NCI-H748 treated with DMSO at 0.1 percent for 48 hours (cell line): Measurements from ENCODE around the gene FOSL2.

Source experiments
- DNase-seq: peaks from one replicate; lab custom pipeline; 2025; lab: John Stamatoyannopoulos, UW

Gene FOSL2

DNA sequence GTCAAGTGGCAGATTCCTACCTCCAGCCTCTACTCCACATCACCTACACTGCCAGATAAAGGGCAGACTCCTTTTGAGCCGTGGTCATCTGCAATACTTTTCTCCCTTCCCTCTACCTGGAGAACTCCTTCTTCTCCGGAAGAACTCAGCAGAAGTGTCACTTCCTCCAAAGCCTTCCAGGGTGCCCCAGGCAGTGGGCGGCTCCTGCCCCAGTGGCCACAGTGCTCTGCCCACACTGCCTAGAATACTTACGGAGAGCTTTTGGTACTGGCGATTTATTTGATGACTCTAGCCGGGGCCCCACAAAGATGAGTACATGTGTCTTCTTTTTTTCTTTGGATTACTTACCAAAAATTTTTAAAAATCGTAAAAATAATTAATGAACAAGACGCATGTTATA is 39.7 kb downstream of the FOSL2 start:
- DNase-seq, result no peak

GRCh38 chr2:28433215-28433614 is 40.6 kb downstream of the FOSL2 start:
- DNase-seq, result no peak

DNA sequence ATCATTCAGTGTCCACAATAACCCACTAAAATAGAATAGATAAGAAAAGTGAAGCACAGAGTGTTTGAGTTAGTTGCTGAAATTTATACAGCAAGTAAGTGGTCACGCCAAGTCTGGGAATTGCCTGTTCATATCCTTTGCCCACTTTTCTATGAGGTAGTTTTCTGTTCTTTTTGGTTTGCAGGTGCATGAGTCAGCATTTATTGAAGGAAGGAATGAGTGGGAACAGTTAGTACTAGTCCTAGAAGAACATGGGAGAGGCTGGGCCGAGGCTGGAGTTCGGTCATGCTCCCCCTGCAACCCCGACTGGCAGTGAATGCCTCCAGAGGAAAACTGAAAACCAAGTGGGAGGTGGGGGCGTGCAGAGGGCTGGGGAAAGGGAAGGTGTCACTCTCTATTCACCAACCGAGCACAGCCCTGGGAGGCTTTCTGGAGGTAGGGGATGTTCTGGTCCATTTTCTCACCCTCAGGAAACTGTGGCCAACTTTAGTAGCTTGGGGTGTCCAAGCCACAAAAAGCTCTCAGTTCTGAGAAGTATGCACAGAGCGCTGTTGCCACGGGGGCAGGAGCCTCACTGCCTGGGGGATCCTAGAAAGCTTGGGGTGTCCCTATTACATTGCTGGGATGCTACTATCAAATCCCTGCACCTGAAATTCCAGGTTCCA is 41.4 kb downstream of the FOSL2 start:
- DNase-seq, result no peak

- no peak for DNase-seq
Observed at GRCh38 chr2:28434600-28434989, 41.9 kb downstream of the FOSL2 start.

DNA sequence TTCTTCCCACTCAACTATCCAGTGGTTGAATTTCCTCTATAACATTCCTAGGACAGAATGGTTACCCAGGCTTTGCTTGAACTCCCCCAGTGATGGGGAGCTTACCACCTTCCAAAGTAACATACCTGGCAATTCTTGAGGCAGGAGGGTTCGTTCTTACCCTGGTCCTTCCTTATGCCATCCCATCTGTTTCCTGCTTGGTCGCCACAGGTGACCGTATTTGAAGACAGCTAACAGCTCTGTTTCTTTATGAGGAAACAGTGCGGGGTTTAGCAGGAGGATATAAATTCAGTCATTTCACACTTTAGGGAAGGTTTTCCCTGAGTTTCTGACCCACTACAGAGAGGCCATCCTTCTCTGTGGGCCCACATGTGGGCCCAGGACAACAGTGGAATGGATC is 42.6 kb downstream of the FOSL2 start:
- DNase-seq, result no peak

DNA sequence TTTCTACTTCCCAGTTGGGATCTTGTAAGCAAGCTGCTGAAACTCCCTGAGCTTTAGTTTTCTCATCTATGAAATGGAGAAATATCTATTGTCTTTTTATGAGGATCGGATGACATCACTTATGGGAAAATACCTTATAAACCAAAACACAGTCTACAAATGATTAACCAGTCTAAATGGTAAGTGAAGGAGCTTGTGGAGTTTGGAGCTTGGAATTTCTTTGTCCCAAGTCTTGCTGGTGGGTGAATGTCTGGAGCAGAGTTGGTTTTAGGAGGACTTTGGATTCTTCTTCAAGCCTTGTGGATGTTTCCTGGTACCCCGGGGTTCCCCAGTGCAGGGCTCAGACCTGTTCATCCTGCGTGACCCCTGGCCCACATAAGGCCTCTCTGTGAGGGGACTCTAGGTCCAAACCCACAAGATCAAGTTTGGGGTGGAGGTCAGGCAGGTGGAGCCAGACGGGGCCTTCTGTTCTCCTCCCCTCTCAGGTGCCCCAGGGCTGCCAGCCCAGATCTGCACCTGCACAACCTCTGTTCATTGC is 43.2 kb downstream of the FOSL2 start:
- no peak for DNase-seq

- no peak for DNase-seq
Observed at GRCh38 chr2:28436525-28437051, 43.9 kb downstream of the FOSL2 start.

DNA sequence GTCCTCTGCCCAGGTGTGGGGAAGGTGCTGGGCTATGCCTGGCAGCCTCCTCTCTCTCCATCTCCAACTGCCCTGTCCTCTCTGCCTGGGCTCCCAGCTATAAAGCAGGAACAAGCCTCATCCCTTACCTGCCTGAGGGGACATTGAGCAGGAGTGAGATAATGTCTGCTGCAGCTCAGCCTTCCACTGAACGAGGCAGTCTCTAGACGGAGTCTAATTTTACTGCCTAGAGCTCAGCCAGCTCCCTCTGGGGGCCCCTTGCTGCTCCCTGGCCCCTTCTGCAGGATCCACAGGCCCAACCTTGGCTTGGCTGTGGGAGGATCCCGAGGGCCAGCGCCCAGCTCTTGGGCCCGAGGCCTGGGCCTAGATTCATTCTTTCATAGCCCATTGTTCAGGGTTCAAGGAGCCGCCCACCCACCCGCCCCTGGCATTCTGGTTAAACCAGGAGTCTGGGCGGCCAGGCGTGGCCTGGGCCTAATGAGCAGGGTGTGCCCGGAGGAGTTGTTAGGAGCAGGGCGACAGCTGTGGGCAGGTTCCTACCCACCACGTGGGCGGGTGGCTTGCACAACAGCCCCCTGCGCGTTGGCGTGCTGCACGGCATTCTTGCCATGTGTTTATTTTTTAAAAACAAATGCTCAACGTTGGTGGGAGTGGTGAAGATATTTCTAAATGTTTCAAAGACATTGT is 44.6 kb downstream of the FOSL2 start:
- no peak for DNase-seq

- DNase-seq, result no peak
Observed at GRCh38 chr2:28437918-28438317, 45.3 kb downstream of the FOSL2 start.

DNA sequence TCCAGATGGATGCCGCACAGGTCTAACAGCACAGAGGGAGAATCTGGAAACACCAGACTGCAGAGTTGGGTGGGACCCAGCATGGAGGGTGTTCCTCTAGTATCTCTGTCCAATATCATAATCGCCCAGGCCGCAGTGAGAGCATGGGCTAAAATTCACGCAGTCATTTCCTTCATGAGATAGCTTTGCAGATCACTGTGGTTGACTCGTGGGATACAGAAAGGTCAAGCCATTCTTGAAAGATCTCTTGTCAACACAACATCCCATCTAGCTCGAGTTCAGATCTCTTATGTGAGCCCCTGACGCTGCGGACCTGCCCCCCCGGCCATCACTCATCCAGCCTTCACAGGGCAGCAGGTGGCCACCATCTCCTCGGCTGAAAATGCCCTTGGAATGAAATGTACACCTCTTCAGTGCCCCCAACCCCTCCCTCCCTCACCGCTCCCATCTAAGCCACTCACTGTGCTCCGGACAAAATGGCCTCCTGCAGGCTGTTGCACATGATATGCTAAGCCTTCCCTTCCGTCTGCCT is 45.9 kb downstream of the FOSL2 start:
- DNase-seq, result no peak

GRCh38 chr2:28439127-28439526 is 46.5 kb downstream of the FOSL2 start:
- DNase-seq, result no peak

GRCh38 chr2:28439763-28440162 is 47.1 kb downstream of the FOSL2 start:
- DNase-seq, result no peak

GRCh38 chr2:28442328-28442727 is 49.7 kb downstream of the FOSL2 start:
- DNase-seq, result no peak

DNA sequence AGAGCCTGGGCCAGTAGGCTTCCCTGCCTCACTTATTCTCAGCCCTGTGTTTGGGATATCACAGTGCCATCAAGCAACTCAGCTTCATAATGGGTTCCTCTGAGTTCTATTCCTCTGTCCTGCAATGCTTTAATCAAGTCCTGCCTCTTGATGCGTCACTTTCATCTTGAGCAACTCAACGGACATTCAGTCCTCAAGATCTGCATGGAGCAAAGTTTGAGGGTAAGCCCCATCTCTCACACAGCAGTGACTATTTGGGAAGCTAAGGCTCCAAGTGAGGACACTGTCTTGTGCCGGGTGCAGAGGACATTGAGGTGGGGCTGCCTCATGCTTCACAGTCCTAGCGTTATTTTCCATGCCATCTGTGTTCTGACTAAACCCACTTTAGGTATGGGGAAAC is 52.3 kb downstream of the FOSL2 start:
- no peak for DNase-seq

DNA sequence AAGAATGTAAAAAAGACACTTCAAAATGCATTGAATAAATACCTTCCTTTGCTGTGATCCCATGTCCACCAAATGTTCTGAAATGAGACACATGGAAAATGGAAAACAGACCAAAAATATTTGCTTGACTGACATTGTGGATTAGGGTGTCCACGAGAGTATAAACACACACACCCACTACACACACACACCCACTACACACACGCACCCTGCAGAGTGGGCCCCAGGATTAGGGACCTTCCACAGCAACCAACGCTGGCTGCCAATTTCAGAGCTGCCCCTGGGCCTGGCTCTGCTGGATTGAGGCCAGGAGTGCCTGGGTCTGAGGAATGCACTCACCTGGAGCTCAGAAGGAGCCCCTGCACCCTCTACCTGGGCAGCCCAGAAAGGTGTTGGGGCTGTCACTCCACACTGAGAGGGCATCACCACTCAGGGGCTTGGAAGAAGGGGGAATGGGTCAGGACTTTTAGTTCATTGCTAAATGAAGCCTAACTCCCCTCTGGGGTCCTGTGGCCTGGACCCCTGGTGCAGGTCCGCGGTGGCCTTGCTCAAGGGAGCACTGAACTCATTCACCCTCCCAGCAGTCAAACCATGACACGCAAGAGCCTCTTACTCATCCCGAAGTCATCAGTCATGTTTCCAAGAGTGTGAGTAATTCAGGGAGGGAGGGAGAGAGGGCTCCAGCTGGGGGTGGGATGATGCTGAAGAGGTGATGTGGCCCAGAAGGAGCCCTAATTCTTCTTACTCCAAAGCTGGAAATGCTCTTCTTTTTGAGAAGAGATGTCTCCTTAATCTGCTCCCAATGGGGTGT is 53.0 kb downstream of the FOSL2 start:
- no peak for DNase-seq

- DNase-seq, result no peak
Observed at GRCh38 chr2:28446531-28446930, 53.9 kb downstream of the FOSL2 start.

DNA sequence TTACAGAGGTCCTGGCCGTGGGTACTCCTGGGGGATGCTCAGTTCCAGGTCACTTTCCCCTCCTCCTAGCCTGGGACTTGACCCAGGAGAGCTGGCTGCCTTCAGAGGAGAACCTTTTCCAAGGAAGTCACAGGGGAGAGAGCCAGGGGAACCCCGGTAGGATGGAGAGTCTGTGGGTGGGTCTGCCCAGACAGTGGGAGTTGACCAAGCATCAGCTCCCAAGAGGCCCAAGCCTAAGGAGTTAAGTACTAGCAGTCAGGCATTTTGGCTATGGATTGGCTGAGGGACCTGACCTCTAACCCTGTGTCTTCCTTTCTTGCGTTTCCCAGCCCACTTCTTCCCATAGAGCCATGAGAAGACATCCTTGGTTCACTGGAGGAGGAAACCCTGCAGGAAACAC is 54.4 kb downstream of the FOSL2 start:
- no peak for DNase-seq

GRCh38 chr2:28447943-28448792 is 55.5 kb downstream of the FOSL2 start:
- DNase-seq, result no peak

DNA sequence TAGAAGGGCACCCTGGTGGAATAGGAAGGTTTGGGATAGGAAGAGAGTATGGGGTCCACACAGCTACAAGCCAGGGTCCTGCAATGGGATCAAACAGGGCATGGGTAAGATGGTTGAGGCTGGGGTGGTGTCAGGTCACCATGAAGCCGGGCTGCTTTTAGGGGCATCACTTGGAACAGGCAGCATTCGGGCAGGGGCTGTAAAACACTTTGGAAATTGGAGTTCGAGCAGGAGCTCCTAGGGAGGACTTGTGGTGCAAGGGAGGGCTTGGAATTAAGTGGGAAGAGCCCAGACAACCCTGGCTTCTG is 56.1 kb downstream of the FOSL2 start:
- DNase-seq, result no peak

DNA sequence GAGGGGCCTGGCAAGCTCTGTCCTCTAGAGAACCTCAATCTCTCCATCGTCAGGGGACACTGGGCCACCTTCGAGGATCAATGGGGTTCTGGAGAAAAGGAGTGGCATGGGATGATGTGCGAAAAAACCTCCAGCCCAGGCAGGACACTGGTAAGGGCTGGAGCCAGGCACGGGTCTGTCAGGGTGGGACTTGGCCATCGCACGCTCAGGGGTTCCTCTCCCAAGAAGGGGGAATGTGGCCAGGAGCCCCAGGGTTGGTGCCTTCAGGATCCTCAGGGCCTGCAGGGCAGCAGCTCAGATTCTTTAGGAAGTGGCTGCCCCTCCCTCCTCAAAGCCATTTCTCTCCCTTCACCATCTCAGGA is 56.4 kb downstream of the FOSL2 start:
- no peak for DNase-seq

- DNase-seq, result no peak
Observed at GRCh38 chr2:28449488-28450395, 57.1 kb downstream of the FOSL2 start.
